WTC11 (cell line): ENCODE results near the gene PROK1. TPM values are rescaled to one million over a fixed set of nuclear protein-coding genes. Genes with fewer than 3 reads are reported as not detected.
A peak's percentile ranks its signal among the peaks of the same experiment; 100 is the strongest.

Source experiments
- ATAC-seq: fragments of 200-7000 bp; cut with Tn5 transposase; 2 replicates; pipeline ENCODE4 v1.10.0; 2021; ENCODE audit warnings: mild to moderate bottlenecking, moderate library complexity
- CTCF ChIA-PET: fragments of 300-600 bp; sonication (Branson Sonifier 250); formaldehyde crosslinking; loops from one replicate; lab custom pipeline; 2021; ENCODE audit warnings: antibody characterized with exemption; lab: Charles Lee
- POLR2A ChIA-PET: fragments of 350-600 bp; sonication (Branson Sonifier 250); formaldehyde crosslinking; loops from one replicate; lab custom pipeline; 2021; ENCODE audit warnings: antibody characterized with exemption; lab: Charles Lee
- DNase-seq: peaks from one replicate; pipeline ENCODE4 v3.0.0; 2021; ENCODE audit warnings: low spot score
- H3K27ac Mint-ChIP-seq: 2 replicates; pipeline ENCODE4 v1.8.0; 2021; ENCODE audit warnings: mixed read lengths
- H3K27me3 Mint-ChIP-seq: 2 replicates; pipeline ENCODE4 v1.8.0; 2021; ENCODE audit warnings: low read depth, mild to moderate bottlenecking, moderate library complexity, mixed read lengths
- H3K36me3 Mint-ChIP-seq: 2 replicates; pipeline ENCODE4 v1.8.0; 2021; ENCODE audit warnings: mixed read lengths
- H3K4me1 Mint-ChIP-seq: 2 replicates; pipeline ENCODE4 v1.8.0; 2022; ENCODE audit warnings: mixed read lengths
- H3K4me3 Mint-ChIP-seq: 2 replicates; pipeline ENCODE4 v1.8.0; 2021; ENCODE audit warnings: mild to moderate bottlenecking, moderate library complexity, mixed read lengths
- H3K9me3 Mint-ChIP-seq: 2 replicates; pipeline ENCODE4 v1.8.0; 2021; ENCODE audit warnings: mixed read lengths
- AR ChIP-seq: fragments of 250-450 bp; sonication (Bioruptor Pico); IDR thresholded peaks from 2 replicates; pipeline ENCODE4 v1.9.0; 2021; ENCODE audit warnings: mild to moderate bottlenecking
- ARID4B ChIP-seq: sonication (generic); formaldehyde crosslinking; IDR thresholded peaks from 2 replicates; pipeline ENCODE4 v1.8.0; 2023; ENCODE audit warnings: missing genetic modification reagents, mild to moderate bottlenecking, borderline replicate concordance
- ATF3 ChIP-seq: sonication (generic); formaldehyde crosslinking; conservative IDR thresholded peaks from 2 replicates; pipeline ENCODE4 v1.8.1; 2022; ENCODE audit warnings: mild to moderate bottlenecking, missing genetic modification reagents
- CDX4 ChIP-seq: fragments of 250-450 bp; sonication (Bioruptor Pico); IDR thresholded peaks from 2 replicates; pipeline ENCODE4 v1.9.0; 2021; ENCODE audit warnings: moderate library complexity, mild to moderate bottlenecking, inconsistent platforms, borderline replicate concordance
- CREM ChIP-seq: sonication (generic); formaldehyde crosslinking; IDR thresholded peaks from 2 replicates; pipeline ENCODE4 v1.8.1; 2022; ENCODE audit warnings: mild to moderate bottlenecking, missing genetic modification reagents, moderate library complexity
- E2F4 ChIP-seq: sonication (generic); formaldehyde crosslinking; IDR thresholded peaks from 2 replicates; pipeline ENCODE4 v1.8.1; 2022; ENCODE audit warnings: low read depth, mild to moderate bottlenecking, moderate library complexity, missing genetic modification reagents, borderline replicate concordance
- E2F5 ChIP-seq: sonication (generic); formaldehyde crosslinking; IDR thresholded peaks from 2 replicates; pipeline ENCODE4 v1.8.1; 2022; ENCODE audit warnings: mild to moderate bottlenecking, moderate library complexity, missing genetic modification reagents
- ERG ChIP-seq: fragments of 250-450 bp; sonication (Bioruptor Pico); IDR thresholded peaks from 2 replicates; pipeline ENCODE4 v1.8.0; 2021; ENCODE audit warnings: mild to moderate bottlenecking
- IRF1 ChIP-seq: sonication (generic); formaldehyde crosslinking; IDR thresholded peaks from 2 replicates; pipeline ENCODE4 v1.8.0; 2023; ENCODE audit warnings: missing genetic modification reagents
- IRF2 ChIP-seq: sonication (generic); formaldehyde crosslinking; IDR thresholded peaks from 2 replicates; pipeline ENCODE4 v1.8.0; 2022; ENCODE audit warnings: low read depth, missing genetic modification reagents, borderline replicate concordance
- JUN ChIP-seq: sonication (generic); formaldehyde crosslinking; IDR thresholded peaks from 2 replicates; pipeline ENCODE4 v1.8.0; 2023; ENCODE audit warnings: mild to moderate bottlenecking, missing genetic modification reagents
- NR2C2 ChIP-seq: sonication (generic); formaldehyde crosslinking; IDR thresholded peaks from 2 replicates; pipeline ENCODE4 v1.8.0; 2022; ENCODE audit warnings: mild to moderate bottlenecking, missing genetic modification reagents
- OVOL2 ChIP-seq: fragments of 250-450 bp; sonication (Bioruptor Pico); IDR thresholded peaks from 2 replicates; pipeline ENCODE4 v1.9.0; 2021; ENCODE audit warnings: mild to moderate bottlenecking, borderline replicate concordance
- SP1 ChIP-seq: sonication (generic); formaldehyde crosslinking; conservative IDR thresholded peaks from 2 replicates; pipeline ENCODE4 v1.8.1; 2022; ENCODE audit warnings: missing genetic modification reagents
- USF1 ChIP-seq: sonication (generic); formaldehyde crosslinking; IDR thresholded peaks from 2 replicates; pipeline ENCODE4 v1.8.0; 2022; ENCODE audit warnings: mild to moderate bottlenecking, missing genetic modification reagents
- ZNF138 ChIP-seq: sonication (generic); formaldehyde crosslinking; conservative IDR thresholded peaks from 2 replicates; pipeline ENCODE4 v1.8.1; 2022; ENCODE audit warnings: mild to moderate bottlenecking, moderate library complexity, missing genetic modification reagents
- ZNF232 ChIP-seq: sonication (generic); formaldehyde crosslinking; IDR thresholded peaks from 2 replicates; pipeline ENCODE4 v1.8.0; 2022; ENCODE audit warnings: mild to moderate bottlenecking, missing genetic modification reagents
- total RNA-seq: library from RNA; stranded (reverse); gene quantifications from 3 replicates; pipeline ENCODE4 v1.2.3, GENCODE V29; 2021

The PROK1 gene
- total RNA-seq, 1 experiment from 2014 or later: not detected

- peaks cover 19% of the 10 kb centered on the region for H3K4me1 Mint-ChIP-seq
- H3K36me3 Mint-ChIP-seq: no peaks in the 10 kb centered on the region
- H3K27me3 Mint-ChIP-seq: no peaks in the 10 kb centered on the region; the same call in 1 of the 2 replicates
- CTCF ChIA-PET: interaction anchor here (0.5 to 3.4 kb wide), 6 partner anchors 10 to 279 kb away, joined by 3 to 37 read pairs (median 4); no protein-coding TSS in a partner anchor
- H3K9me3 Mint-ChIP-seq: no peaks in the 10 kb centered on the region
- no peak for DNase-seq
- TF ChIP-seq OVOL2 (no peak), NR2C2 (CRISPR knock-in tag) (no peak), ZNF232 (CRISPR knock-in tag) (no peak), CREM (CRISPR knock-in tag) (no peak), IRF1 (CRISPR knock-in tag) (no peak), AR (no peak), E2F4 (no peak), ATF3 (CRISPR knock-in tag) (no peak), SP1 (CRISPR knock-in tag) (no peak), USF1 (CRISPR knock-in tag) (no peak), IRF2 (no peak)
- no peak overlapping the region for H3K4me3 Mint-ChIP-seq
- POLR2A ChIA-PET: no interaction called here
- no peak overlapping the region for H3K27ac Mint-ChIP-seq
- ATAC-seq: peak; percentile 93
Measured at GRCh38 chr1:110475362-110476027, 24.5 kb downstream of the PROK1 start.

- no peaks in the 10 kb centered on the region for H3K9me3 Mint-ChIP-seq
- CTCF ChIA-PET: interaction anchor here (1.0 to 3.4 kb wide), 8 partner anchors 10 to 279 kb away, joined by 3 to 43 read pairs (median 8); no protein-coding TSS in a partner anchor
- H3K27me3 Mint-ChIP-seq: no peaks in the 10 kb centered on the region; the same call in 1 of the 2 replicates
- DNase-seq: no peak
- no peak overlapping the region for H3K4me3 Mint-ChIP-seq
- H3K36me3 Mint-ChIP-seq: no peaks in the 10 kb centered on the region
- peaks cover 19% of the 10 kb centered on the region for H3K4me1 Mint-ChIP-seq
- ATAC-seq: no peak
- POLR2A ChIA-PET: no interaction called here
- H3K27ac Mint-ChIP-seq: no peak overlapping the region
- TF ChIP-seq ERG (CRISPR knock-in tag) (no peak), CDX4 (CRISPR knock-in tag) (no peak), JUN (no peak), ZNF138 (CRISPR knock-in tag) (no peak), E2F5 (CRISPR knock-in tag) (no peak), E2F4 (no peak), ARID4B (CRISPR knock-in tag) (no peak)
Measured at GRCh38 chr1:110476028-110476765, 25.2 kb downstream of the PROK1 start.
